ENCODE measurements around the gene FBXW5.

FBXW5 gene

GRCh38 chr9:136953771-136954269 is 9.3 kb upstream of the FBXW5 start:
- TF ChIP-seq CTCF (IDR thresholded peaks at IDR 0.05; ENCODE audit: control insufficient read depth, insufficient read depth, low read depth, low read length, missing control alignments) = no peak
- DNase-seq (ENCODE audit: low read depth) = no peak
- H3K4me3 ChIP-seq (ENCODE audit: control insufficient read depth, low read depth, low read length) = no peak overlapping the region

- no peak for TF ChIP-seq CTCF (IDR thresholded peaks at IDR 0.05; ENCODE audit: control insufficient read depth, insufficient read depth, low read depth, low read length, missing control alignments)
- DNase-seq (ENCODE audit: low read depth) = no peak
- no peak overlapping the region for H3K4me3 ChIP-seq (ENCODE audit: control insufficient read depth, low read depth, low read length)
These were observed 8.6 kb upstream of the FBXW5 start for GRCh38 chr9:136952876-136953770.

- no peak for TF ChIP-seq CTCF (IDR thresholded peaks at IDR 0.05; ENCODE audit: control insufficient read depth, insufficient read depth, low read depth, low read length, missing control alignments)
- no peak overlapping the region for H3K4me3 ChIP-seq (ENCODE audit: control insufficient read depth, low read depth, low read length)
- no peak for DNase-seq (ENCODE audit: low read depth)
These were observed 7.8 kb upstream of the FBXW5 start for GRCh38 chr9:136952321-136952850.

- H3K4me3 ChIP-seq (ENCODE audit: control insufficient read depth, low read depth, low read length) = no peak within 1 kb of the TSS
- DNase-seq (ENCODE audit: low read depth) = no peak
- TF ChIP-seq CTCF (IDR thresholded peaks at IDR 0.05; ENCODE audit: control insufficient read depth, insufficient read depth, low read depth, low read length, missing control alignments) = no peak
These were observed 7.2 kb upstream of the FBXW5 start, which contains the start of gene LCN12 for GRCh38 chr9:136951541-136952320. TSS of gene LCN12 (plus strand) at chr9:136952273. CDS start at chr9:136952328, 55 bp downstream.

GRCh38 chr9:136950656-136951276 is 6.2 kb upstream of the FBXW5 start:
- no peak overlapping the region for H3K4me3 ChIP-seq (ENCODE audit: control insufficient read depth, low read depth, low read length)
- no peak for DNase-seq (ENCODE audit: low read depth)
- TF ChIP-seq CTCF (IDR thresholded peaks at IDR 0.05; ENCODE audit: control insufficient read depth, insufficient read depth, low read depth, low read length, missing control alignments) = no peak
